GM21367 (cell line): ENCODE measurements around the gene B3GLCT.
"Not testable (repeated sequence)": the region's sequence is repeated elsewhere in the genome, so short reads cannot be mapped to it uniquely, and the experiment has no call there.

Experiments
- ATAC-seq: cut with Tn5 transposase; IDR thresholded peaks from one replicate; pipeline ENCODE4 v1.9.1; 2021; ENCODE audit not compliant: unreplicated experiment

Gene B3GLCT

GRCh38 chr13:31199849-31200636 is at the start of gene B3GLCT:
B3GLCT (plus strand) TSS chr13:31199975; CDS start chr13:31200085, 110 bp downstream.
- peak; percentile 84 for ATAC-seq

DNA sequence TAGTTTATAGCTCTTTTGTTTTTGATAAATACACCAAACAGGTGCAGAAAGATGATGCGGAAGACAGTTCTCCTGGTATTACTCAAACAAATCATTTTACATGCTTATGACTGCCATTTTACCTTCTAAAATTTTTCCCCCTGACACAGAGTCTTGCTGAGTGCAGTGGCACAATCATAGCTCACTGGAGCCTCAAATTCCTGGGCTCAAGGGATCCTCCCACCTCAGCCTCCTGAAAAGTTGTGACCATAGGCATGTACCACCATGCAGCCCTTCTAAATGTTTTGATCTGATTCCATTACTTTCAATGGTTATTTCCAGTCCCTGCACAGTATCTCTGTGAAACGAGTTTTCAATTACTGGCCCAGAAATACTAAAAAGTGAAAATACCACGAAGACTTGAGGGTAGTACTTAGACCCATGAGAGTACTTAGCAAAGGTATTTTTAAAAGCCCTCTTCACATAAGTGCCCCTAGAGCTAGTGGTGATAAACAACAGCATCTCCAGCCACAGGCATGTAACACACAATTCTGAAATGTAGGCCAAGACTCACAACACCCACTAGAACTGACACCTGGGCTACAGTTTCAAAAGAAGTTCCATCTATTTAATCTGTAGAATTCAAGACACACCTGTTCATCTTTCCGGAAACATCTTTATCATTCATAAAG is 49.3 kb upstream of the B3GLCT start:
- ATAC-seq, result no peak

DNA sequence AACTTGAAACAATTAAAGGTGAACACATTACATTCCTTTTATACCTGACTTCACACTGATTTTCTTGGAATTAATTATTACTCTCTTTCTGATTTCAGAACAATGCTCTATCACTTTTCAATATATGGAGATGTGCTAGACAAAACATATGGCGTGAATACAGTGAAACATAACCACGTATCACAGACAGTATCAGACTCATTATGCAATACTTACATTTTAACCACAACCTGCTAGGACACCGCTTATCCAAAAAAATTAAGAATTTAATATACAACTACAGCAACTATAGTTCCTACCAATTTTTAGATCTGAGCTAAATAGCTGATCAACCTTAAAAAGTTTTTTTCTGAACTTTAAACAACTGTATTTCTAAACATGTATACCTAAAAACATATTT is 47.9 kb upstream of the B3GLCT start:
- ATAC-seq, result no peak

DNA sequence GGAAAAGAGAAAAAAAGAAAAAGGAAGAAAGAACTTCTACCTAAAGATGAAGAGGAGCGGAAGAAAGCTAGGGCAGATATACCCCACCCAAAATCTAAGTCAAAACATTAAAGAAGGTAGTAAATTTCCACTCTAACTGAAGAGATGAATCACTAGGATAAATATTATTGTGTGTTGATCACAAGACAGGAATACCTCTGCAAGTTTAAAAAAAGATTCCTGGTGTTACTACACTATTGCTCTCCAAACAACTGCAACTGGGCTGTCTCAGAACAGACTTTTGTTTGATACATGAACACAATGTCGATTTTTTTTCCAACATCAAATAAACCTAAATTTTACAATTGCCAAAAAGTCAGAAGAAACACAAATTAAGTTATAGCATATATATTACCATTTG is 44.8 kb upstream of the B3GLCT start:
- no peak for ATAC-seq

GRCh38 chr13:31159306-31159705 is 40.5 kb upstream of the B3GLCT start:
- no peak for ATAC-seq

- ATAC-seq, result peak; percentile 1
Observed at GRCh38 chr13:31160857-31161556, 38.8 kb upstream of the B3GLCT start.

DNA sequence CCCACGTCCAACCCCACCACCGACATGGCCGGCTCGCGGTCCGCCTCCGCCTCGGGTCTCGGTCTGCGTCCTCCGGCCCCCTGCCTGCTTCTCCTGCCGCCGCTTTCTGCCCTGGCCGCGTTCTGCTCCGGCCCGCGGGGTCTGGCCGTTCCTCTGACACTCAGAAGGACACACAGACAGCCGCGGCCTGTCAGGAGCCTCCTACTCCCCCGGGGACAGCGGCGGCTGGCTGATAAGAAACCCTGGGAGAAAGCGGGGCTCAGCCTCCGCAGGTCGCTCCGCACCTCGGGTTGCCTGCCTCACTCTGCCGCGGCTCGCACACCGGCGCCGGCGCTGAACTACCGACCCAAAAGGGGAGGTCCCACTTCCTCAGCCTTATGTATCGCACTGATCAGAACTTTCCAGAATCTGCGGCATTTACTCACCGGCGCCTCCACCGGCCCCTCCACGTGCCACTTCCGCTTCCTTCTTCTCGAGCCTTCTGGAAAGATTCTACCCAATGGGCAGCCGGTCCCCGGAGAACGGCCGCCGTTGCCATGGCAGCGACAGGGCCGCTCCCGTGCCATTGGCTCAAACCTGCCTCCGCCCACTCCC is 38.1 kb upstream of the B3GLCT start, which contains the start of gene HSPH1:
Gene HSPH1, minus strand, starts transcription at position 348 of the 594 bp plus-strand sequence. Its CDS starts 322 bp downstream, at position 26.
- ATAC-seq, result peak; percentile 71

- peak; percentile 81 for ATAC-seq
Observed at GRCh38 chr13:31162151-31163008, 37.4 kb upstream of the B3GLCT start.

- no peak for ATAC-seq
Observed at GRCh38 chr13:31166591-31166990, 33.2 kb upstream of the B3GLCT start.

- peak; percentile 45 for ATAC-seq
Observed at GRCh38 chr13:31167490-31167889, 32.3 kb upstream of the B3GLCT start.

GRCh38 chr13:31168166-31168565 is 31.6 kb upstream of the B3GLCT start:
- ATAC-seq, result peak; percentile 57

GRCh38 chr13:31168736-31169135 is 31.0 kb upstream of the B3GLCT start:
- no peak for ATAC-seq

DNA sequence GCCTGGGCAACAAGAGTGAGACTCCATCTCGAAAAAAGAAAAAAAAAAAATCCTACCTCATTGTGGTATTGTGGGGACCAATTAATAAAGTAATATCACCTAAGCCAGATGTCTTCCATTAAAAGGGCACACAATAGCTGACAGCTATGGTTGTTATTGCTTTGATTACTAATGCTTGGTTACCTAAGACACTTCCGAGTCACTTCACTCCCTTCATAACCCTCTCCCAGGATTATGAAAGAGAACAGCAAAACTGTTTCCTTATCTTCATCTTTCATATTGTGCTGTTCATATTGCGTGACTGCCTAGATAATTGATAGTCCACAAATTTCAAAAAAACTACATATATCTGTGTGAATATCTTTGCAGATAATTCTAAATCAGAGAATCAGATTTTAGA is 27.8 kb upstream of the B3GLCT start:
- no peak for ATAC-seq

DNA sequence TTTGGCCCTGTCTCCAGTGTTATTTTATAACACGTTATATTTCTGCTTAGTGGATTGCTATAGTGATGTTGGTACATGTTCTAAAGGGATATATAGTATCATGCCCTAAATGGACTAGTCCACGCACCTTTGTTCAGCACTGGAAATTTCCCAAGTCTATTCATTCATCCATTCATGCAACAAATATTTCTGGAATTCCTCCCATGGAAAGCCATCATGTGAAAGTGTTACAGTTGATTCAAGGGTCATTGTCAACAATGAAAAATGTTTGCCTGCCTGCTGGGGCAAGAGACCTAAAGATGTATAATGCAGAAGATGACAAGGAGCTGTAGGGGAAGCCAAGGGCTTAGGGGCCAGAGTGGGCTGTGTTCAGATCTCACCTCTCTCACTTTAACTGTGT is 27.2 kb upstream of the B3GLCT start:
- ATAC-seq, result no peak

DNA sequence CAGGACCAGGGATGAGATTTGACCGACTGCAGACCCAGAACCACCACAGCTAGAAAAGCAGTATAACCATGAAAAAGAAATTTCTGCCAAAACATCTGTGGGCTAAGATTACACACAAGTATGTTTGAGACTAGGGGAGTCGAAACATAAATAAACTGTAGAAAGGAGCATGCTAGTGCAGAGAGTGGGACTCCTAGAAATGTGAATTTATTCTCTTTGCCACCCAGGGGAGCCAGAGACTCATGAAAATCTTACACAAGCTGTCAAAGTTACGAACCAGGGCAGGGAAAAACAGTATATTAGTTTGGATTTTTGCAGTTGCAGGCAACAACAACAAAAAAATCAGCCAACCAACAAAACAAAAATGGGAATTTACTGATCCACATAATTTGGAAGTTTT is 25.8 kb upstream of the B3GLCT start:
- ATAC-seq, result no peak

- ATAC-seq, result no peak
Observed at GRCh38 chr13:31175847-31176532, 23.8 kb upstream of the B3GLCT start.

GRCh38 chr13:31177813-31178495 is 21.8 kb upstream of the B3GLCT start:
- not testable (repeated sequence) for ATAC-seq

- no peak for ATAC-seq
Observed at GRCh38 chr13:31179241-31179640, 20.5 kb upstream of the B3GLCT start.

DNA sequence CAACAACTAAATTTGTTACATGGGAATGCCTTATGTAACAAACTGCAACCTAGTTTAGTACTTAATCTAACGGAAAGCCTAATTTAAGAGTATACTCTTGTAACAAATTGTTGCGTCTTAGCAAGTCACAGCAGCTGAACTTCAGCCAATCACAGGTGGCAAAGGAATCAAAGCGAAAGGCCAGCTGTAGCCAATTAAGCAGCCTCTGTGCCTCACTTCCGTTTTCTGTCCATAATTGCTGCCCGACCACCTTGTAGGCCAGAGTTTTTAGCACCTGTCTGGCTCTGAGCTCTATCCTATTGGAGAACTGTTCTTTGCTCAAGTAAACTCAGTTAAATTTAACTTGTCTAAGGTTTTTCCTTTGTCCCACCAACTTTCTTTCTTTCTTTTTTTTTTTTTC is 20.0 kb upstream of the B3GLCT start:
- no peak for ATAC-seq
